ENCODE results near the gene DNASE1L2.

Gene DNASE1L2, protein sequence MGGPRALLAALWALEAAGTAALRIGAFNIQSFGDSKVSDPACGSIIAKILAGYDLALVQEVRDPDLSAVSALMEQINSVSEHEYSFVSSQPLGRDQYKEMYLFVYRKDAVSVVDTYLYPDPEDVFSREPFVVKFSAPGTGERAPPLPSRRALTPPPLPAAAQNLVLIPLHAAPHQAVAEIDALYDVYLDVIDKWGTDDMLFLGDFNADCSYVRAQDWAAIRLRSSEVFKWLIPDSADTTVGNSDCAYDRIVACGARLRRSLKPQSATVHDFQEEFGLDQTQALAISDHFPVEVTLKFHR

DNA sequence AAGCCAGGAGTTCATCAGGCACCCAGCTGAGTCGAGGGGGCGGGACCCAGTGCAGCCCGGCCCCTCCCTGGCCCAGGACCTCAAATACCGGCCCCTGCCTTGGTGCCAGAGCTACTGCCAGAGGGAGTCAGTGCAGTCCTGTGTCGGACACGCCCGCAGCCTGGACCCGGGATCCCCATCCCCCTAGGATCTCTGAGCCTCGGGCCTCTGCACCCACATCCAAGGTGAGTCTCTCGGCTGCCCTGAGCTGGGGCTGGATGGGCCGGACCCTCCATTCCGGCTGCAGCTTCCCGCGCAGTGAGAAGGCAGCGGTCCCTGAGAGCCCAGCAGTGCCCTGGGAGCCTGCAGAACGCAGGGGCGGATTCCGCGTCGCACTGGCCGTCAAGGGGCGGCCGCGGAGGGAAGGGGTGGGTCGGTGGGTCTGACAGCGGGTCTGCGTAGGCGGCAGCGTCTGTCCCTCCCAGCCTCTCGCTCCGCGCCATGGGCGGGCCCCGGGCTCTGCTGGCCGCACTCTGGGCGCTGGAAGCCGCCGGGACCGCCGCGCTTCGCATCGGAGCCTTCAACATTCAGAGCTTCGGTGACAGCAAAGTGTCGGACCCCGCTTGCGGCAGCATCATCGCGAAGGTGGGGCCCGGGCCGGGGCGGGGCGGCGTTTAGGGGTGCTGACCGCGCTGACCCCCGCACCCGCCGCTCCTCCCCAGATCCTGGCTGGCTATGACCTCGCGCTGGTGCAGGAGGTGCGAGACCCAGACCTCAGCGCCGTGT is at the start of gene DNASE1L2:
Gene DNASE1L2 (plus strand): TSS at position 108 of the 765 bp plus-strand sequence. CDS start 373 bp downstream, at position 481.
- H3K36me3 Mint-ChIP-seq, result peaks cover 3% of the 10 kb centered on the region
- H3K4me3 Mint-ChIP-seq, result no peak within 1 kb of the TSS
- H3K4me1 Mint-ChIP-seq, result no peaks in the 10 kb centered on the region
- no peak within 1 kb of the TSS for H3K27ac Mint-ChIP-seq
- H3K9me3 Mint-ChIP-seq, result no peaks in the 10 kb centered on the region
- no peaks in the 10 kb centered on the region for H3K27me3 Mint-ChIP-seq

DNA sequence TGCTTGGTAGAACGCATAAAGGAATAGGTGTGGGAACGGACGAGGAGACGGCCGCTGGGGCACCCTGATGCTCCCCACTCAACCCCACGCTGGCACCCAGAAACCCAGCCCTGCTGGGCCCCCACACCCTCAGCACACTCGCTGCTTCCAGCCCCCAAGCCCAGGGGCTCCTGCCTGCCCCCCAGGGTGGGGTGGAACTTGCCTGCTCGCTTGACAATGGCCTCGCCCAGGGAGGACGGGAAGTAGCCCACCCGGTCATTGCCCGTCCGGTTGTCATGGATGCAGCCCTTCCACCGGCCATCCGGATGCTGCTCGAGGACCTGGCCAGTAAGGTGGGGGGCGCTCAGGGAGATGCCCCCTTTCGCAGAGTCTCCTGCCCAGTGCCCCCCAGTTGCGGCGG is 49.7 kb upstream of the DNASE1L2 start:
- Mint-ChIP-seq H3K9me3 (no peaks in the 10 kb centered on the region), H3K4me3 (no peak overlapping the region), H3K36me3 (no peaks in the 10 kb centered on the region), H3K4me1 (no peaks in the 10 kb centered on the region), H3K27ac (no peak overlapping the region), H3K27me3 (no peaks in the 10 kb centered on the region)

DNA sequence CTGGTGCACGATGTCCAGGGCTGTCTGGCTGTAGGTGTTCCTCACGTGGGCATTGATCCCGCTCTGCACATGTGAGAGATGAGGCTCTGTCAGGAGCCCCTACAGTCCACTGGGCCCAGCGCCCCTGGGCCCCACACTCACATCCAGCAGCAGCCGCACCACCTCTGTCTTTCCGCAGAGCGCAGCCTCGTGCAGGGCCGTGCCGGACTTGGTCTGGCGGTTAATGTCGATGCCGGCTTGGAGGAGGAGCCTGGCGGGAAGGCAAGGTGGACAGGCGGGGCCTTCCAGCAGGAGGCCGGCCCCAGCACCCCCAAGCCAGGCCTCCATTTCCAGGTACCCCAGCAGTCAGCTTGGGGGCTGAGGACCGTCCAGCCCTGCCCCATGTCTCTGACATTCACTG is 49.0 kb upstream of the DNASE1L2 start:
- Mint-ChIP-seq H3K4me1 (no peaks in the 10 kb centered on the region), H3K36me3 (no peaks in the 10 kb centered on the region), H3K27ac (no peak overlapping the region), H3K9me3 (no peaks in the 10 kb centered on the region), H3K4me3 (no peak overlapping the region), H3K27me3 (no peaks in the 10 kb centered on the region)

DNA sequence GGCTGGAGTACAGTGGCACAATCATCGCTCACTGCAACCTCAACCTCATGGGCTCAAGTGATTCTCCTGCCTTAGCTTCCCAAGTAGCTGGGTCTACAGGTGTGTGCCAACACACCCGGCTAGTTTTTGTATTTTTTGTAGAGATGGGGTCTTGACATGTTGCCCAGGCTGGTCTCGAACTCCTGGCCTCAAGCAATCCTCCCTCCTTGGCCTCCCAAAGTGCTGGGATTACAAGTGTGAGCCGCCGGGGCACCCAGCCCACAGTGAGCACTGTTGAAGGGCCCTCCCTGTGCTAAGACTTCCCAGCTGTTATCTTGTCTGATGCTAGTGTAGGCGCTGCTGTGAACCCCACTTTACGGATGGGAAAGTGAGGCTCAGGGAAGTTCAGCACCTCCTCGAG is 47.8 kb upstream of the DNASE1L2 start:
- Mint-ChIP-seq H3K36me3 (no peaks in the 10 kb centered on the region), H3K27ac (no peak overlapping the region), H3K27me3 (no peaks in the 10 kb centered on the region), H3K4me3 (no peak overlapping the region), H3K4me1 (no peaks in the 10 kb centered on the region), H3K9me3 (no peaks in the 10 kb centered on the region)

DNA sequence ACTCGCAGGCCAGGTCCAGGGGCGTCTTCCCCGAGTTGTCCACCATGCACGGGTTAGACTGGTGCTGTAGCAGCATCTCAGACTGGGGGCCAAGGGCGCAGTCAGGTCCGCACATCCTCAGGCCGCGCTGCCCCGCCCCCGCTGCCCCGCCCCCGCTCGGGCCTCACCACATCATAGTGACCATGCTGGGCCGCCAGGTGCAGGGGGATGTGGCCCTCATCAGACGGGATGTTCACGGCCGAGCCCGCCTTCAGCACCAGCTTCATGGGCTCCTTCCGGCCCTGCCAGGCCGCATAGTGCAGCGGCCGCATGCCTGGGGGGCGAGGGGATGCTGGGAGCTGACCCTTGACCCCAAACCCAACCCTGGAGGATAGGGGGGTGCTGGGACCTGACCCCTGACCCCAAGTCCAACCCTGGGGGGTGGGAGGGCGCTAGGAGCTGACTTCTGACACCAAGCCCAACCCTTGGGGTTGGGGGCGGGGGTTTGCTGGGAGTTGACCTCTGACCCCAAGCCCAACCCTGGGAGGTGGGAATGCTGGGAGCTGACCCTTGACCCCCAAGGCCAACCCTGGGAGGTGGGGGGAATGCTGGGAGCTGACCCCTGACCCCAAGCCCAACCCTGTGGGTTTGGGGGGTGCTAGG is 46.9 kb upstream of the DNASE1L2 start:
- Mint-ChIP-seq H3K27me3 (no peaks in the 10 kb centered on the region), H3K4me1 (no peaks in the 10 kb centered on the region), H3K27ac (no peak overlapping the region), H3K36me3 (no peaks in the 10 kb centered on the region), H3K9me3 (no peaks in the 10 kb centered on the region), H3K4me3 (no peak overlapping the region)

DNA sequence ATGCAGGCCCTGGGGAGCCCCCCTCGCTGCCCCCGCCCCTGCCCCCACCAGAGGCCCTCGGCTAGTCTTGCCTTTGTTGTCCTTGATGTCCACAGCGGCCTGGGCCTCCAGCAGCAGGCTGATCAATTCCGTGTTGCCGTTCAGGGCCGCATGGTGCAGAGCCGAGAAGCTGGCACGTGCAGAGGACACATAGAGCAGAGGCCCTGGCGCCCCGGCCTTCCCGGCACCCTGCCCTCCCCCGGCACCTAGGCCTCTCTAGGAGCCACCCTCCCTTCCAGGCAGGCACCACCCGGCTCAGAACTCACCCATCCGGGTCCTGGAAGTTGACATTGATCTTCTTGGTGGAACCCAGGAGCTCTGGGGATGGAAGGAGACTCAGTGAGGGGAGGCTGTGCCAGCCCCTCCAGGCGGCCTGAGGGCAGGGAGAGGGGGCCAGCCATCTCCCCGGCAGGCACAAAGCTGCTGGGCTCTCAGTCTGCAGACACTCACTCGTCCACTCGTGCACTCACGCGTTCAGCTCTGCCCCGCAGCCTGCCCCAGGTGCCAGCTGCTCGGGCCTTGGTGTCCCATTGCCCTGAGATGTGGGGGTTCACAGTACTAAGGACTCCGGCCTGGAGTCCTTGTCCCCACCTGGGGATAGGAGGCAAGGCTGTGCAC is 46.1 kb upstream of the DNASE1L2 start:
- H3K4me3 Mint-ChIP-seq, result no peak overlapping the region
- no peak overlapping the region for H3K27ac Mint-ChIP-seq
- peaks cover 4% of the 10 kb centered on the region for H3K4me1 Mint-ChIP-seq
- H3K9me3 Mint-ChIP-seq, result no peaks in the 10 kb centered on the region
- H3K27me3 Mint-ChIP-seq, result peaks cover 4% of the 10 kb centered on the region
- H3K36me3 Mint-ChIP-seq, result no peaks in the 10 kb centered on the region

DNA sequence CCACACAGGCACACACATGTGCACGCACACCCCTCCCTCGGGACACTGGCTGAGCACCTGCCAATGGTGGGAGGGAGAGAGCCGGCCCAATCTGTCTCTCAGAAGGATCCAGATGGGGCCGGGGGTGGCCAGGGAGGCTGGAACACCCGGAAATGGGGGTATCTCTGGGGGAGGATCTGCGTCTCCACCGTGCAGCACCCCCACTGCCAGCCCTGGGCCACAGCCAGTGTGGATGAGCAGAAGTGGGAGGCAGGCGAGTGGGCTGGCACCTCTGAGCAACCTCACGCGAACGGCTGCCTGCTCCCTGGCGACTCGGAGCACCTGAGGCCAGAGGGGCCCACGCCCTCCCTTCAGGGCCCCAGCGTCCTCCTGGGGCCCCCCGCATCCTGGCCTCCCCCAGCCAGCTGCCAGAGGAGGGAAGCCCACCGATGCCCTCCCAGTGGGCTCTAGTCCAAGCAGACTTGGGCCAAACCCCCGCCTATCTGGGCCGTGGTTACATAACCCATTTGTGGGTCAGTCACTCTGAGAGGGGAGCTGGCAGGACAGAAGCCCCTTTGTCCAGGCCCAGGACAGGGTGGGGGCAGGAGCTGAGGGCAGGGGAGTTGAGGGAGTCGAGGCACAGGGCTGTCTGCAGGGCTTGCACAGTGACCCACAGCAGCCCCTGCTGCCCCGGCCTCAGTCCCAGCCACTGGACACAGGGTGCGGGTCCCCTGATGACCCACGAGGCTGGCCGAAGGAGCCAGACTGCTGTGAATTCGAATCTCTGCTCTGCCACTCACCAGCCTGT is 45.4 kb upstream of the DNASE1L2 start:
- peaks cover 4% of the 10 kb centered on the region for H3K4me1 Mint-ChIP-seq
- H3K27ac Mint-ChIP-seq, result no peak overlapping the region
- peaks cover 4% of the 10 kb centered on the region for H3K27me3 Mint-ChIP-seq
- no peak overlapping the region for H3K4me3 Mint-ChIP-seq
- H3K36me3 Mint-ChIP-seq, result no peaks in the 10 kb centered on the region
- no peaks in the 10 kb centered on the region for H3K9me3 Mint-ChIP-seq

DNA sequence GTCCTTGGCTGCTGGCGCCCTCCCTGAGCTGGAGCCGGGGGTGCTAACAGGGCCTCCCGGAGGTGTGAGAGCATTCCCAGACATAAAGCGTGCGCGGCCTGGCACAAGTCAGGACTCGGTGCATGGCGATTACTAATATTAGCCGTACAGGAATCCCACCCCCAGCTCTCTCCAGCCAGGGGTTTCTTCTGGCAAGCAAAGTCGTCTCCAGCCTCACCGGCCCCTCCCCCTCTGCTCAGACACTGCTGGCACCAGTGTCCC is 44.9 kb upstream of the DNASE1L2 start:
- Mint-ChIP-seq H3K36me3 (no peaks in the 10 kb centered on the region), H3K4me3 (no peak overlapping the region), H3K27me3 (peaks cover 4% of the 10 kb centered on the region), H3K4me1 (peaks cover 4% of the 10 kb centered on the region), H3K9me3 (no peaks in the 10 kb centered on the region), H3K27ac (no peak overlapping the region)

DNA sequence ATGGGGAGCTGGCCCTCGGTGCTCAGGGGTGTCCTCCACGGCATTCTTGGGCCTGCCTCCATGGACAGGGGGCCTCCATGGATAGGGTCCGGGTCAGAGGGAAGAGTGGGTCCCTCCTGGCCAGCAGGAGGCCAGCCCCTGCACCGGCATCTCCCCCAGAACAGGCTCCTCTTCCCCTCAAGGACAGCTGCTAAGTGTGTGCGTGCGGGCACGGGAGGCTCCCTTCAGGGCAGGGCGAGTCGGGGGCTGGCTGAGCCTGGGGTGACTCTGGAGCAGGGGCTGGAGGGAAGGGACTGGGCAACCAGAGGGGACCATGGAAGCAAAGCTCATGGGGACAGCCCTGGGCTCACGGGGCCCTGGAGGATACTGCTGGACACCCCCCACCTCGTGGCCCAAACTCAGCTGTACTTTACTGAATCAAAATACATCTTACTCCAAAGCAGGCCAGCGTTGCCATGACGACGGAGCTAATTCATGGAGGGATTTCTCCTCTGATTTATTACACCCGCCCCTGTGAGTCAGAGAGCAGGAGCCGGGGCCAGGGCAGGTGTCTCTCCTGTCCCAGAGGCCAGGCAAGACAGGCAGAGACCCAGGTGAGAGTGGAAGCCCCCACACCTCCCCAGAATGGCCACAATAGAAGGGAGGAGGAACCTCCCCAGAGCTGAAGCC is 41.9 kb upstream of the DNASE1L2 start:
- Mint-ChIP-seq H3K36me3 (no peaks in the 10 kb centered on the region), H3K9me3 (no peaks in the 10 kb centered on the region), H3K27me3 (peaks cover 9% of the 10 kb centered on the region), H3K4me3 (no peak overlapping the region), H3K27ac (no peak overlapping the region), H3K4me1 (peaks cover 4% of the 10 kb centered on the region)

DNA sequence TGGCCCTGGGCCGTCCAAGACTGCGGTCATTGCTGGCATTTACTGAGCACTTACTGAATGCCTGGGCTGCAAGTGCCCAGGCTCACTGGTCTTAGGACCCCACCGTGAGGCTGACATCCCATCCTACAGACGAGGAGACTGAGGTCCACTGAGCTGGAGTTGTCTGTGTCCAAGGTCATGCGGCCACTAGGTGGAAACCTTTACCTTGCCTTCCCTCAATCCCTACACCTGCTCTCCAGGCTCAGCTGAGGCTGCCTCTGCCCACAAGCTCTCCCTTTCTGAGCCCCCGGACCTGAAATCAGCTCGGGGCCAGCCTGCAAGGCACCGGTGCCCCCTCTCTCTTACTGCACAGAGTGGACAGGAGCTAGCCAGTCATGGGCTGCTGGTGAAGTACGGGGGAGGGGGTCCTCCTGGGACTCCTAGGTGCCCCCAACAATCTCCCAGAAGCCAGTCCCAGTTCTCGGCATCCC is 41.4 kb upstream of the DNASE1L2 start:
- Mint-ChIP-seq H3K36me3 (no peaks in the 10 kb centered on the region), H3K4me1 (peaks cover 4% of the 10 kb centered on the region), H3K27me3 (peaks cover 9% of the 10 kb centered on the region), H3K27ac (no peak overlapping the region), H3K4me3 (peak overlapping the region; percentile 36), H3K9me3 (no peaks in the 10 kb centered on the region)

DNA sequence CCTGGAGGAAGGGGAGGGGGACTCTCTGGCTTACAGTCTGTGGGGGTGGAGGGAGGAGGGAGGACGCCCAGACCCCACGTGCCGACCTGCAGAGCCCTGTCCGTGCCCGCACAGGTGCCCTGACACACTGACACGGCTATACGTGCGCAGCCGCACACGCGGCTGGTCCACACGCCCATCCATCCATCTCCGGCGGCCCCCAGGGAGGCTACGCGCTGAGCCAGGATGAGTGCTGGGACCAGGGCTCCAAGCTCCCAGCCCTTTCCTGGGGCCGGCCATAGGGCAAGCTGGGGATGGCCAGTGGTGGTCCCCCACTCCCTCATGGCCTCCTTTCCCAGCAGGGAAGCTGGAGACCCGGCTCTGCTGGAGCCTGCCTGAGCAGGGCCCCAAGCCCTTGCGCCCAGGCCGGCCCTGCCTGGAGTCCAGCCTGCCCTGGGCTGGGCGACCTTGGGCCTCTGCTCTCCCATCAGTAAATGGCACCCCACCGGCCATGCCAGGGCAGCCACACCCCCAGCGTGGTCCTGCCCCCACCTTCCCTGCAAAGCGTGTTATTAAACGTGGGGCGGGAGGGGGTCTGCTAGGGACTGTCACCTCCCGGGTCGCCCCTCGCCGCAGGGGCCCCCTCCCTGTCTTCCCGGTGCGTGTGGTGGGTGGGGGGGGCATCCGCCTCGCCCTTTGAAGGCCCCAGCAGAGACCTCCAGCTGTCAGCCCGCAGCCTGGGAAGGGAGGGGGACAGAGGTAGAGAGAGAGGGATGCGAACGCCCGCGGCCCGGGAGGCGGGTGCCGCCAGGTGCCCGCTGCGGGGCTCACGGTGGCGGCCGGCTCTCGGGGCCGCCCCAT is 40.7 kb upstream of the DNASE1L2 start:
- Mint-ChIP-seq H3K9me3 (no peaks in the 10 kb centered on the region), H3K4me1 (peaks cover 4% of the 10 kb centered on the region), H3K27me3 (peaks cover 9% of the 10 kb centered on the region), H3K27ac (no peak overlapping the region), H3K4me3 (peak overlapping the region; percentile 36), H3K36me3 (no peaks in the 10 kb centered on the region)

DNA sequence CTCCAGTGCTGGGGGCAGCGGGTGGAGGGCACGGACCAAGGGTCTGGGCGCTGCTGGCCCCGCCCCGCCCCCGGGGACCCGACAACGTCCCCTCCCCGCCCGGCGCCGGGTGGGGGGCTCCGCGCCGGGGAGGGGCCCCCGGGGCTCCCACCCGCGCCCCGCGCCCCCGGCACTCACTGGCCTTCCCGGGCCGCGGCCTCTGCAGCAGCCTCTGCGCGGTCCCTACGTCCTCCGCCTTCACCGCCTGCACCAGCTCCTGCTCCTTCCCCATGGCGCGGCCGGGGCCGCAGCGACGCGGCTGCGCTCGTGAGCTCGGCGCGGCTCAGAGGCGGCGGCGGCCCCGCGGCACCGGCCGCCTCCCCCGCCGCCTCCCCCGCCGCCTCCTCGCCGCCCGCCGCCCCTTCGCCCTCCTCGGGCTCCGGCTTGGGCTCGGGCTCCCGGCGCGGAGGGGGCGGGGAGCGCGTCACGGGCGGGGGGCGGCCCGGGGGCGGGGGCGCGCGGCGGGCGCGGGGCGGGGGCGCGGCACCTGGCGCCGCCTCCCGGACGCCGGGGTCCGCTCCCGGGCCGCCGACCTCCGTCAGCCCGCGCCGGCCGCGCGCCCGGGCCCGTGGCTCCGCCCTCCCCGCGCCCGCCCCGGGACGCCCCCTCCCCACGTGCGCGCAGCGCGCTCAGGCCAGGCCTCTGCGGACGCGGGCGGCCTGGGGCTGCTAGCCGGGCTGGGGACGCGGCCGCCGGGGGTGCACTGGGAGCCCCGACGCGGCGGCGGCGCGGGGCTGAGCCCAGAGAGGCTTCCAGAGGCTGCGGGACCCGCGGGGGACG is 39.9 kb upstream of the DNASE1L2 start, which contains the start of gene CASKIN1:
Gene CASKIN1 (minus strand): TSS at position 444 of the 819 bp plus-strand sequence. CDS start 173 bp downstream, at position 271.
- H3K4me1 Mint-ChIP-seq, result peaks cover 4% of the 10 kb centered on the region
- H3K4me3 Mint-ChIP-seq, result peak within 1 kb of the TSS; percentile 59
- no peak within 1 kb of the TSS for H3K27ac Mint-ChIP-seq
- H3K27me3 Mint-ChIP-seq, result peaks cover 9% of the 10 kb centered on the region
- H3K9me3 Mint-ChIP-seq, result no peaks in the 10 kb centered on the region
- H3K36me3 Mint-ChIP-seq, result no peaks in the 10 kb centered on the region

DNA sequence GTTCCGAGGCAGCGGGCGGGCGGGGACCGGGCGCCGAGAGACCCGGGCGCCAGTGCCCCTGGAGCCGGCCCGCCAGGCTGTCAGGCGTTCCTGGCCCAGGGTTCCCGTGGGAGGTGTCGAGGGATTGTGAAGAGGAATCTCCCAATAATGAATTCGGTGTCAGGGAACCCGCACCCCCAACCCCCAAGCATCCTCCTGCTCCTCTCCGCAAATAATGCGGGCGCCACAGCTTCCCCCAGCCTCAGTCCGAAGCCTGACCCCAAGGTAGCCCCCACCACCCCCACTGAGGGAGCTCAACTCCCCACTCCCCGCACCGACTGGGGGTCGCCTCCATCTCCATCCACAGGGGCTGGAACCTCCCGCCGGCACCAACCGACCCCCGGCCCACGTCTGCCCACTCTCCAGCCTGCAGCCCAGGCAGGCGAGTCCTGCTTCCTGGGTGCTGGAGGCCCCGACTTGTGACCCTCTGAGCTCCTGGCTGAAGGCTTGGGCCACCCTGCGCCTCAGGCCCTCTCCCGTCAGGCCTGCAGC is 39.2 kb upstream of the DNASE1L2 start:
- peak overlapping the region; percentile 59 for H3K4me3 Mint-ChIP-seq
- peaks cover 9% of the 10 kb centered on the region for H3K27me3 Mint-ChIP-seq
- peaks cover 4% of the 10 kb centered on the region for H3K4me1 Mint-ChIP-seq
- no peak overlapping the region for H3K27ac Mint-ChIP-seq
- H3K36me3 Mint-ChIP-seq, result no peaks in the 10 kb centered on the region
- H3K9me3 Mint-ChIP-seq, result no peaks in the 10 kb centered on the region

Data from activated naive CD4-positive, alpha-beta T cell treated with anti-CD3 and anti-CD28 coated beads, Interleukin-2, amount 50 U/mL, for 24 hours (primary cell).